ENCODE measurements around the gene DLX3.

Gene DLX3

DNA sequence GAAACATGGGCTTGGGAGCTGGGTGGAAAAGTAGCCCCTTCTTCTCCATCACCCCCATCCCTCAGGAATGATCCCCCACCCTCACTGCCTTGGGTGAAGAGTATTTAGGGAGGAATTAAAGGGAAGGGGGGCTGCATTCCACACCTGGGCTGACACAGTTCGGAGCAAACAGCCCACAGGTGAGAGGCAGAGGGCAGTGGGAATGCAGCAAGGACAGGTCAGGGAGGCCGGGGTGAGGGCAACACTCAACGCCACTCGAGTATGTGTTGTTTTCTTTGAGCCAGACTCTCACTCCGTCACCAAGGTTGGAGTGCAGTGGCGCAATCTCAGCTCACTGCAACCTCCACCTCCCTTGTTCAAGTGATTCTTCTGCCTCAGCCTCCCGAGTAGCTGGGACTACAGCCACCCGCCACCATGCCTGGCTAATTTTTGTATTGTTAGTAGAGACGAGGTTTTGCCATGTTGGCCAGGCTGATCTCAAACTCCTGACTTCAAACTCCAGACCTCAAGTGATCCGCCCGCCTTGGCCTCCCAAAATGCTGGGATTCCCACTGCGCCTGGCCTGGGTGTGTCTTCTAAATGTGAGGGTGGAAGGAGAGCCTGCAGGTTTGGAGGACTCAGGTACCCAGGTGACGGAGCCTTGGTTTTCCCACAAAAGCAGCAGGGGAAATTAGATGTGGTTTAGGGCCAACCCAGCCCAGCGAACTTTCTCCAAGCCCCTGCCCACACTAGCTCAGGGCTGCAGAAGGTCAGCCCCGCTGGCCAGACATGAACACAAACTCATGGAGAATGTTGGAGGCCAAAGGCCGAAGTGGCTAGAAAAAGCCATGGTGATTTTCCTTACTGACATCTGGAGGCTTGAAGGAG, 39.7 kb upstream of the DLX3 start:
- TF ChIP-seq TAF1 (IDR thresholded peaks at IDR 0.05; ENCODE audit: low read depth) (no peak), NFIC (IDR thresholded peaks at IDR 0.05) (no peak), CEBPB (IDR thresholded peaks at IDR 0.05) (no peak), TCF12 (IDR thresholded peaks at IDR 0.05; ENCODE audit: low read depth) (no peak), REST (IDR thresholded peaks at IDR 0.05; ENCODE audit: low read depth) (no peak), EGR1 (IDR thresholded peaks at IDR 0.05) (no peak), FOXM1 (IDR thresholded peaks at IDR 0.05; ENCODE audit: borderline replicate concordance, low read depth) (no peak), YY1 (IDR thresholded peaks at IDR 0.05; ENCODE audit: low read depth) (no peak), RAD21 (IDR thresholded peaks at IDR 0.05; ENCODE audit: low read depth) (no peak), TEAD4 (IDR thresholded peaks at IDR 0.05) (no peak), CREB1 (IDR thresholded peaks at IDR 0.05; ENCODE audit: low read depth) (no peak), ZBTB7A (IDR thresholded peaks at IDR 0.05; ENCODE audit: low read depth) (no peak)
- TF ChIP-seq, protein P1, sequence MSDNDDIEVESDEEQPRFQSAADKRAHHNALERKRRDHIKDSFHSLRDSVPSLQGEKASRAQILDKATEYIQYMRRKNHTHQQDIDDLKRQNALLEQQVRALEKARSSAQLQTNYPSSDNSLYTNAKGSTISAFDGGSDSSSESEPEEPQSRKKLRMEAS (IDR thresholded peaks at IDR 0.05), result no peak
- TF ChIP-seq, protein P2, sequence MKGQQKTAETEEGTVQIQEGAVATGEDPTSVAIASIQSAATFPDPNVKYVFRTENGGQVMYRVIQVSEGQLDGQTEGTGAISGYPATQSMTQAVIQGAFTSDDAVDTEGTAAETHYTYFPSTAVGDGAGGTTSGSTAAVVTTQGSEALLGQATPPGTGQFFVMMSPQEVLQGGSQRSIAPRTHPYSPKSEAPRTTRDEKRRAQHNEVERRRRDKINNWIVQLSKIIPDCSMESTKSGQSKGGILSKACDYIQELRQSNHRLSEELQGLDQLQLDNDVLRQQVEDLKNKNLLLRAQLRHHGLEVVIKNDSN (IDR thresholded peaks at IDR 0.05), result no peak

DNA sequence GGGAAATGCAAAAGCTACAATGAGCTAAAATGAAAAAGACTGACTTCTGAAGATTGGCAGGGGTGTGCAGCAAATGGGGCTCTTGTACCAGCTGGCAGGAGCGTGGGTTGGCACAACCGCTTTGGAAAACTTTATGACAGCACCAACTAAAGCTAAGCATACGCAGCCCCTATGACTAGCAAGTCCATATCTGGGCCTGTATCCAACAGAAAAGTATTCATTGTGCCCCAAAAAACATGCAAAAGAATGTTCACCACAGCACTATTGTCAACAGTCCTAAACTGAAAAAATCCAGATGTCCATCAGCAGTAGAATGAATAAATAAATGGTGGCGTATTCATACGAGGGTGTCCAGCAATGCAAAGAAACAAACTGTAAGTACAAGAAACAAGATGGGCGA, 38.3 kb upstream of the DLX3 start:
- no peak for TF ChIP-seq EP300 (IDR thresholded peaks at IDR 0.05; ENCODE audit: borderline replicate concordance)
- no peak for TF ChIP-seq CEBPB (IDR thresholded peaks at IDR 0.05)
- TF ChIP-seq, protein P2 (IDR thresholded peaks at IDR 0.05), result no peak
- TF ChIP-seq TEAD4 (IDR thresholded peaks at IDR 0.05), result no peak
- no peak for TF ChIP-seq TCF12 (IDR thresholded peaks at IDR 0.05; ENCODE audit: low read depth)

- no peak for TF ChIP-seq CREB1 (IDR thresholded peaks at IDR 0.05; ENCODE audit: low read depth)
- TF ChIP-seq CEBPB (IDR thresholded peaks at IDR 0.05), result no peak
- TF ChIP-seq EP300 (IDR thresholded peaks at IDR 0.05; ENCODE audit: borderline replicate concordance), result no peak
- TF ChIP-seq REST (IDR thresholded peaks at IDR 0.05; ENCODE audit: low read depth), result no peak
These were observed 34.2 kb upstream of the DLX3 start for GRCh38 chr17:50029185-50029584.

- no peak for TF ChIP-seq EP300 (IDR thresholded peaks at IDR 0.05; ENCODE audit: borderline replicate concordance)
- TF ChIP-seq TEAD4 (IDR thresholded peaks at IDR 0.05), result no peak
- TF ChIP-seq, protein P2 (IDR thresholded peaks at IDR 0.05), result no peak
- TF ChIP-seq YY1 (IDR thresholded peaks at IDR 0.05; ENCODE audit: low read depth), result no peak
- TF ChIP-seq CREB1 (IDR thresholded peaks at IDR 0.05; ENCODE audit: low read depth), result no peak
- TF ChIP-seq, protein P1 (IDR thresholded peaks at IDR 0.05), result no peak
- no peak for TF ChIP-seq FOXM1 (IDR thresholded peaks at IDR 0.05; ENCODE audit: borderline replicate concordance, low read depth)
- no peak for TF ChIP-seq CEBPB (IDR thresholded peaks at IDR 0.05)
- no peak for TF ChIP-seq ZBTB7A (IDR thresholded peaks at IDR 0.05; ENCODE audit: low read depth)
- no peak for TF ChIP-seq REST (IDR thresholded peaks at IDR 0.05; ENCODE audit: low read depth)
These were observed 33.7 kb upstream of the DLX3 start for GRCh38 chr17:50028736-50029120.

Measured in Ishikawa (cell line).